Hepatocyte (in vitro differentiated cells): ENCODE measurements around the gene ZNF831. TPM values are rescaled to one million over a fixed set of nuclear protein-coding genes. Genes with fewer than 3 reads are reported as not detected.

Experiments
- DNase-seq: peaks from one replicate; pipeline ENCODE4 v3.0.0-alpha.2; 2016; ENCODE audit warnings: low spot score
- H2AFZ ChIP-seq: fragments of 200-600 bp; sonication (generic); 2 replicates; pipeline ENCODE4 v1.6.0; 2016; ENCODE audit warnings: antibody characterized with exemption, mild to moderate bottlenecking
- H3K27ac ChIP-seq: fragments of 200-600 bp; sonication (generic); 2 replicates; pipeline ENCODE4 v1.5.1; 2016; ENCODE audit warnings: mild to moderate bottlenecking
- H3K27me3 ChIP-seq: fragments of 200-600 bp; sonication (generic); 2 replicates; pipeline ENCODE4 v1.6.1; 2016
- H3K36me3 ChIP-seq: fragments of 200-600 bp; sonication (generic); replicated peaks from 2 replicates; pipeline ENCODE4 v1.5.1; 2016; ENCODE audit warnings: low read depth; ENCODE audit not compliant: insufficient read depth
- H3K4me1 ChIP-seq: fragments of 200-600 bp; sonication (generic); 2 replicates; pipeline ENCODE4 v1.5.1; 2016; ENCODE audit warnings: mild to moderate bottlenecking, moderate library complexity; ENCODE audit not compliant: insufficient read depth
- H3K4me2 ChIP-seq: fragments of 200-600 bp; sonication (generic); 2 replicates; pipeline ENCODE4 v1.6.0; 2016
- H3K4me3 ChIP-seq: fragments of 200-600 bp; sonication (generic); 2 replicates; pipeline ENCODE4 v1.5.1; 2016; ENCODE audit warnings: mild to moderate bottlenecking
- H3K79me2 ChIP-seq: fragments of 200-600 bp; sonication (generic); 2 replicates; pipeline ENCODE4 v1.6.0; 2017; ENCODE audit warnings: mild to moderate bottlenecking
- H3K9me2 ChIP-seq: fragments of 200-600 bp; sonication (generic); replicated peaks from 2 replicates; pipeline ENCODE4 v1.6.0; 2017; ENCODE audit warnings: mild to moderate bottlenecking; ENCODE audit not compliant: insufficient read depth
- H3K9me3 ChIP-seq: fragments of 200-600 bp; sonication (generic); 2 replicates; pipeline ENCODE4 v1.5.1; 2016; ENCODE audit warnings: low read depth, mild to moderate bottlenecking
- H4K20me1 ChIP-seq: fragments of 200-600 bp; sonication (generic); 2 replicates; pipeline ENCODE4 v1.6.0; 2016; ENCODE audit warnings: mild to moderate bottlenecking; ENCODE audit not compliant: insufficient read depth, poor library complexity, severe bottlenecking
- CTCF ChIP-seq: fragments of 200-600 bp; sonication (generic); IDR thresholded peaks from 2 replicates; pipeline ENCODE4 v1.5.1; 2016; ENCODE audit warnings: antibody characterized with exemption, mild to moderate bottlenecking; ENCODE audit not compliant: poor library complexity
- EZH2 ChIP-seq: fragments of 200-600 bp; sonication (generic); IDR thresholded peaks from 2 replicates; pipeline ENCODE4 v1.6.1; 2016; ENCODE audit warnings: antibody characterized with exemption, mild to moderate bottlenecking, borderline replicate concordance
- EZH2phosphoT487 ChIP-seq: fragments of 200-600 bp; sonication (generic); IDR thresholded peaks from one replicate; pipeline ENCODE4 v1.6.1; 2018; ENCODE audit warnings: antibody characterized with exemption, mild to moderate bottlenecking, low read depth, moderate library complexity; ENCODE audit not compliant: unreplicated experiment, severe bottlenecking
- WGBS: methylation state at CpG from one replicate; pipeline ENCODE4 v1.1.6; 2016; ENCODE audit warnings: low lambda C conversion rate; ENCODE audit errors: missing lambda C conversion rate; 5-methylcytosine and 5-hydroxymethylcytosine counted together
- polyA plus RNA-seq: library from polyadenylated mRNA; unstranded; fragments of >200 nt; fragmentation: Nextera tagmentation; extraction: Ambion mirVana; gene quantifications from 2 replicates; pipeline ENCODE4 v1.2.1, GENCODE V29; 2016
- total RNA-seq: library from RNA; depleted of rRNA; stranded (reverse); fragments of >200 nt; gene quantifications from 2 replicates; pipeline ENCODE4 v1.2.3, GENCODE V29; 2014

Gene ZNF831
- total and polyA plus RNA-seq, 2 experiments from 2014 or later = not detected

GRCh38 chr20:59149678-59150504 is 13.7 kb upstream of the ZNF831 start:
- peak; percentile 28 for DNase-seq

GRCh38 chr20:59150821-59151251 is 12.8 kb upstream of the ZNF831 start:
- WGBS = 95% methylated on average over 13 of the region's 13 CpGs
- Histone ChIP-seq H3K27ac (no peak overlapping the region), H3K9me2 (no peaks in the 10 kb centered on the region), H3K27me3 (no peaks in the 10 kb centered on the region), H3K79me2 (no peaks in the 10 kb centered on the region), H4K20me1 (no peaks in the 10 kb centered on the region), H3K9me3 (no peaks in the 10 kb centered on the region), H2AFZ (no peak overlapping the region), H3K36me3 (no peaks in the 10 kb centered on the region), H3K4me2 (no peak overlapping the region), H3K4me3 (no peak overlapping the region), H3K4me1 (peaks cover 14% of the 10 kb centered on the region)
- TF ChIP-seq EZH2phosphoT487 (no peak), CTCF (no peak), EZH2 (no peak)
- no peak for DNase-seq

More at GRCh38 chr20:59149678-59150504, 13.7 kb upstream of the ZNF831 start:
- TF ChIP-seq EZH2 (no peak), EZH2phosphoT487 (no peak), CTCF (no peak)
- Histone ChIP-seq H3K4me2 (peak overlapping the region; percentile 6), H3K79me2 (no peaks in the 10 kb centered on the region), H4K20me1 (no peaks in the 10 kb centered on the region), H3K27me3 (no peaks in the 10 kb centered on the region), H3K27ac (peak overlapping the region; percentile 38), H3K36me3 (no peaks in the 10 kb centered on the region), H3K9me2 (no peaks in the 10 kb centered on the region), H3K4me1 (peaks cover 12% of the 10 kb centered on the region), H2AFZ (no peak overlapping the region), H3K4me3 (no peak overlapping the region), H3K9me3 (no peaks in the 10 kb centered on the region)
- WGBS = 61% methylated on average over 18 of the region's 18 CpGs

GRCh38 chr20:59151391-59151790 is 12.2 kb upstream of the ZNF831 start:
- Histone ChIP-seq H3K27ac (no peak overlapping the region), H3K79me2 (no peaks in the 10 kb centered on the region), H3K4me3 (no peak overlapping the region), H2AFZ (no peak overlapping the region), H3K4me2 (no peak overlapping the region), H3K9me3 (no peaks in the 10 kb centered on the region), H3K36me3 (no peaks in the 10 kb centered on the region), H4K20me1 (no peaks in the 10 kb centered on the region), H3K27me3 (no peaks in the 10 kb centered on the region), H3K4me1 (peaks cover 11% of the 10 kb centered on the region), H3K9me2 (no peaks in the 10 kb centered on the region)
- 93% methylated on average over 9 of the region's 9 CpGs for WGBS
- no peak for DNase-seq
- TF ChIP-seq EZH2phosphoT487 = no peak

GRCh38 chr20:59151820-59152219 is 11.8 kb upstream of the ZNF831 start:
- H3K4me1 ChIP-seq = peaks cover 10% of the 10 kb centered on the region
- no peaks in the 10 kb centered on the region for H3K9me2 ChIP-seq
- no peaks in the 10 kb centered on the region for H4K20me1 ChIP-seq
- no peaks in the 10 kb centered on the region for H3K36me3 ChIP-seq
- no peak overlapping the region for H3K27ac ChIP-seq
- H2AFZ ChIP-seq = no peak overlapping the region
- H3K9me3 ChIP-seq = no peaks in the 10 kb centered on the region
- H3K4me2 ChIP-seq = no peak overlapping the region
- no peaks in the 10 kb centered on the region for H3K79me2 ChIP-seq
- DNase-seq = no peak
- 95% methylated on average over 5 of the region's 5 CpGs for WGBS
- TF ChIP-seq EZH2 = no peak
- TF ChIP-seq CTCF = no peak
- TF ChIP-seq EZH2phosphoT487 = no peak
- no peak overlapping the region for H3K4me3 ChIP-seq
- no peaks in the 10 kb centered on the region for H3K27me3 ChIP-seq
